ENCODE results near the gene MPC1L. TPM values are rescaled to one million over a fixed set of nuclear protein-coding genes. Genes with fewer than 3 reads are reported as not detected.

MPC1L gene
- total and polyA plus RNA-seq, 12 donors: not detected

- Histone ChIP-seq H3K9me3 (no peaks in the 10 kb centered on the region), H3K4me3 (no peak overlapping the region), H3K27ac (no peak overlapping the region), H3K27me3 (peaks cover 0 to 45% (median 0%) of the 10 kb centered on the region in 7 donors), H3K4me1 (peaks cover 0 to 32% (median 0%) of the 10 kb centered on the region in 9 donors), H3K36me3 (peaks cover 0 to 93% (median 0%) of the 10 kb centered on the region in 9 donors)
- intact Hi-C loops (cut with DNase I): no loop called here
- 82 to 90% methylated on average over 3 of the region's 3 CpGs for WGBS, 2 donors
- ATAC-seq (no peak), DNase-seq (no peak)
- TF ChIP-seq CTCF (IDR thresholded peaks at IDR 0.05): no peak
Observed at GRCh38 chrX:40637687-40638086, 14.5 kb downstream of the MPC1L start.

GRCh38 chrX:40644176-40644575 lies 20.9 kb downstream of the MPC1L start:
- H3K4me3 ChIP-seq: peak overlapping the region in 9 of 10 donors; percentile 14 to 53 (median 43)
- H3K27ac ChIP-seq: peak overlapping the region in 8 of 10 donors; percentile 69 to 87 (median 76)
- intact Hi-C loops (cut with DNase I): loop anchor here in 3 of 10 donors (10.0 kb wide), 1 partner anchor 99 kb away; no protein-coding TSS in a partner anchor
- H3K27me3 ChIP-seq: peaks cover 0 to 22% (median 0%) of the 10 kb centered on the region in 7 donors
- peak in 1 of 8 donors; percentile 25 for ATAC-seq
- peaks cover 0 to 68% (median 28%) of the 10 kb centered on the region in 9 donors for H3K4me1 ChIP-seq
- 50 to 58% methylated on average over 5 of the region's 5 CpGs for WGBS, 2 donors
- peaks cover 0 to 29% (median 0%) of the 10 kb centered on the region in 9 donors for H3K36me3 ChIP-seq
- no peak for TF ChIP-seq CTCF (IDR thresholded peaks at IDR 0.05)
- H3K9me3 ChIP-seq: no peaks in the 10 kb centered on the region
- DNase-seq: no peak

- Histone ChIP-seq H3K36me3 (peaks cover 0 to 21% (median 0%) of the 10 kb centered on the region in 9 donors), H3K27me3 (peaks cover 0 to 14% (median 0%) of the 10 kb centered on the region in 7 donors), H3K27ac (peak overlapping the region in 9 of 10 donors; percentile 60 to 87 (median 75)), H3K4me1 (peaks cover 0 to 68% (median 28%) of the 10 kb centered on the region in 9 donors), H3K9me3 (no peaks in the 10 kb centered on the region), H3K4me3 (peak overlapping the region in 9 of 10 donors; percentile 14 to 53 (median 43))
- WGBS, 2 donors: 0% methylated on average over 4 of the region's 4 CpGs
- DNase-seq (peak; percentile 14 to 67), ATAC-seq (peak; percentile 9 to 70 (median 59))
- TF ChIP-seq CTCF (IDR thresholded peaks at IDR 0.05): no peak
- intact Hi-C loops (cut with DNase I): loop anchor here in 4 of 10 donors (5.0 to 10.0 kb wide), 2 partner anchors 100 to 472 kb away; no protein-coding TSS in a partner anchor
Observed at GRCh38 chrX:40644821-40645358, 21.7 kb downstream of the MPC1L start.

GRCh38 chrX:40646489-40647306 lies 23.5 kb downstream of the MPC1L start:
- Histone ChIP-seq H3K4me3 (peak overlapping the region; percentile 67 to 88 (median 78)), H3K36me3 (peaks cover 0 to 16% (median 0%) of the 10 kb centered on the region in 9 donors), H3K4me1 (peaks cover 0 to 52% (median 28%) of the 10 kb centered on the region in 9 donors), H3K9me3 (no peaks in the 10 kb centered on the region), H3K27me3 (peaks cover 0 to 10% (median 0%) of the 10 kb centered on the region in 7 donors), H3K27ac (peak overlapping the region; percentile 54 to 91 (median 82))
- 1% methylated on average over 32 to 33 of the region's 33 CpGs for WGBS, 2 donors
- ATAC-seq (peak; percentile 34 to 61 (median 47)), DNase-seq (peak; percentile 8 to 39)
- no peak for TF ChIP-seq CTCF (IDR thresholded peaks at IDR 0.05)
- intact Hi-C loops (cut with DNase I): loop anchor here in 4 of 10 donors (5.0 to 10.0 kb wide), 2 partner anchors 102 to 471 kb away; no protein-coding TSS in a partner anchor
